COLO668 (cell line): Measurements from ENCODE around the gene SGMS2.

Experiments
- DNase-seq: peaks from one replicate; lab custom pipeline; 2025; ENCODE audit not compliant: unreplicated experiment; lab: John Stamatoyannopoulos, UW

Gene SGMS2

GRCh38 chr4:107824350-107825071 lies at the start of gene SGMS2:
Gene SGMS2 (plus strand): TSS chr4:107824932. CDS start chr4:107895554, 70,622 bp downstream.
- peak; percentile 80 for DNase-seq

- no peak for DNase-seq
Measured at GRCh38 chr4:107777890-107778289, 46.8 kb upstream of the SGMS2 start.

- no peak for DNase-seq
Measured at GRCh38 chr4:107778784-107779530, 45.8 kb upstream of the SGMS2 start.

- DNase-seq: peak; percentile 40
Measured at GRCh38 chr4:107780665-107781064, 44.1 kb upstream of the SGMS2 start.

GRCh38 chr4:107791902-107792301 lies 32.8 kb upstream of the SGMS2 start:
- no peak for DNase-seq

- DNase-seq: no peak
Measured at GRCh38 chr4:107792711-107793110, 32.0 kb upstream of the SGMS2 start.

- no peak for DNase-seq
Measured at GRCh38 chr4:107793996-107794395, 30.7 kb upstream of the SGMS2 start.

- DNase-seq: no peak
Measured at GRCh38 chr4:107799669-107800450, 24.9 kb upstream of the SGMS2 start.

GRCh38 chr4:107800706-107801105 lies 24.0 kb upstream of the SGMS2 start:
- no peak for DNase-seq

- no peak for DNase-seq
Measured at GRCh38 chr4:107801766-107802211, 22.9 kb upstream of the SGMS2 start.

- DNase-seq: no peak
Measured at GRCh38 chr4:107804956-107805355, 19.8 kb upstream of the SGMS2 start.

GRCh38 chr4:107806196-107806595 lies 18.5 kb upstream of the SGMS2 start:
- DNase-seq: no peak

- DNase-seq: no peak
Measured at GRCh38 chr4:107808572-107808971, 16.2 kb upstream of the SGMS2 start.

GRCh38 chr4:107809210-107809609 lies 15.5 kb upstream of the SGMS2 start:
- no peak for DNase-seq

GRCh38 chr4:107814758-107815157 lies 10.0 kb upstream of the SGMS2 start:
- no peak for DNase-seq

- DNase-seq: no peak
Measured at GRCh38 chr4:107815158-107815557, 9.6 kb upstream of the SGMS2 start.

- no peak for DNase-seq
Measured at GRCh38 chr4:107818301-107818910, 6.3 kb upstream of the SGMS2 start.

- no peak for DNase-seq
Measured at GRCh38 chr4:107823870-107824349, 822 bp upstream of the SGMS2 start.

GRCh38 chr4:107825072-107825824 lies 516 bp downstream of the SGMS2 start:
- peak; percentile 63 for DNase-seq

GRCh38 chr4:107826421-107826980 lies 1.8 kb downstream of the SGMS2 start:
- no peak for DNase-seq
